HG02884 (cell line): Measurements from ENCODE around the gene SPATA13.
"Not testable (repeated sequence)": the region's sequence is repeated elsewhere in the genome, so short reads cannot be mapped to it uniquely, and the experiment has no call there.

Experiments
- ATAC-seq: cut with Tn5 transposase; IDR thresholded peaks from one replicate; pipeline ENCODE4 v1.9.1; 2021; ENCODE audit warnings: mild to moderate bottlenecking, moderate library complexity; ENCODE audit not compliant: unreplicated experiment

SPATA13 gene

DNA sequence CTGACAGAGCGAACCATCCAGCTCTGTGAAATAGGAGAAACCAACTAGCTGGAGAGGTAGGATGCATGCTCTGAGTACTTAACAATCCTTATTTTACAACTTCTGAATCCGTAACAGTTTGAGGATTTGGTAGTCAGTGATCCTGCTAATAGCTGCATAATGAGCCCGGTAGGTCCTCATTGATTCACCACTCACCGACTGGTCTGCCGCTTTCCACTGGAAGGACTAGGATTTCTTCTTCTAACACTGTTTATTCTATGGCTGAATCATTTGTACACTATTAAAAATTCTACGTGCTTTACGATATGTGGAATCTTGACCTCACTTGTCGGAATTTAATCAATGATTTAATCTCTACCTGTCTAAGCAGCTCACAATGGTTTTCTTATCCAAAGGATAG lies 33.9 kb downstream of the SPATA13 start:
- no peak for ATAC-seq

DNA sequence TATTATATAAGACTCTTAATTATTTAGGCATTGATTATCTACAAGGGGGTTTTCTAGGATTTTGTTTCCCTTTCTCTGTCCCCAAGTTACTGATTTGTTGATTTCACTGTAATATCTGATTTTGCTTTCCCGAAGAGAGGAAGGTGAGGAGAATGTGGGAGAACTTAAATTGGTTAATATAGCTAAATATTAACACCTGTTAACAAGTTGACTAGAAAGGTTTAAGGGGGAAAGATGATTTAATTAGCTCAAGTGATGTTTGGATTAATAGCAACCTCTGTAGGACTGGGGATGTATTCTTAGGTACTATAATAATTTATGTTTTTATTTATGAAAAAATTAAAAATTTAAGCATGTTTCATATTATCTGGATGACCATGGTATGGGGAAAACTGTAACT lies 35.1 kb downstream of the SPATA13 start:
- ATAC-seq: no peak

DNA sequence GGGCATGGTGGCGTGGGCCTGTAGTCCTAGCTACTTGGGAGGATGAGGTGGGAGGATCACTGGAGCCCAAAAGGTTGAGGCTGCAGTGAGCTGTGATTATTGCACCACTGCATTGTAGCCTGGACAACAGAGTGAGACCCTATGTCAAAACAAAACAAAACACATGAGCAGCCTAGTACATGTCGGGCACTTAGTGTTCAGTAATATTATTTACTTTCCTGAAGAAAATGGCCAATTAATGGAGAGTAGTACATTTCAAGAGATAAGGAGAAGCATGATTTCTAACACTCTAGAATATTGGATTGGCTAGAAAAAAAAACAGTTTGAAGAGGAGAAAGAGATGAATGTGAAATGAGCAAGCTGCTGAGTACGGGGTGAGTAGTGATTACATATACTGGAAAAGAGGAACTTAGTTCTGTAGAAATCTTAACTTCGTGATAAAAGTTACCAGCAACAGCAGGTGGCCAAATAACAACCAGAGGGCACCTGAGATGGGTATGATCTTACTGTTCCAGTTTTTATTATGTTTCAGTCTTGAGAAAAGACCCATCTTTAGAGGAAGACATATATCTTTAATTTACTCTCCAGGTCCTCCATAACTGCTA lies 36.2 kb downstream of the SPATA13 start:
- ATAC-seq: no peak

DNA sequence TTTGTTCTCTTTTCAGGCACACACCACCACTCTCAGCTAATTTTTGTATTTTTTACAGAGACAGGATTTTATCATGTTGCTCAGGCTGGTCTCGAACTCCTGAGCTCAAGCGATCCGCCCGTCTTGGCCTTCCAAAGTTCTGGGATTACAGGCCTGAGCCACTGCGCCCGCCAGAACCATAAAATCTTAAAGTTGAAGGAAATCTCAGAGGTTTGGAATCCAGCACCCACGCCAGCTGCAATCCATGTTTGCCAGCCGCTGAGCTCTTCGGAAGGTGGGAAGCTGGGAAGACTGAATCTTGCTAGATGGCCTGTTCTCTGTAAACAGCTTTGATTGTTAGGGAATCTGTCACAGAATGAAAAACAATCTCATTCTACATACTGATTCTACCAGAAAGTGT lies 38.5 kb downstream of the SPATA13 start:
- ATAC-seq: no peak

DNA sequence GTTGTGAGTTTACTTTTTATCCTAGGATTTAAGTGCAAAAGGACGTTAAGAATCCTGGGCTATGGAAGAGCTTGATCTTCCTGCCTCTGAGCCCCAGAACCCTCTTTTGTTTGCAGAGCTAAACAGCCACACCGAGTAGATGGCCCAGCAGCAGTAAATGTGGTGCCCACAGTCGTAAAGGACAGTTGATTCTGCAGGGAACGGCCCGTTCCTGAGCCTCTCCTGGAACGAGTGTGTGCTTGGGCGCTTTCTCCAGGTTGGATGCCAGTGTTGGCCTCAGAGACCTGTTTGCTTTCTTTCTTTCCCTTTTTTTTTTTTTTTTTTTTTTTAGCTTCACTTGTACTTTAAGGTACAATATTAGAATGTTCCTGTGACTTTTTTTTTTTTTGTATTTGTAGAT lies 41.7 kb downstream of the SPATA13 start:
- no peak for ATAC-seq

DNA sequence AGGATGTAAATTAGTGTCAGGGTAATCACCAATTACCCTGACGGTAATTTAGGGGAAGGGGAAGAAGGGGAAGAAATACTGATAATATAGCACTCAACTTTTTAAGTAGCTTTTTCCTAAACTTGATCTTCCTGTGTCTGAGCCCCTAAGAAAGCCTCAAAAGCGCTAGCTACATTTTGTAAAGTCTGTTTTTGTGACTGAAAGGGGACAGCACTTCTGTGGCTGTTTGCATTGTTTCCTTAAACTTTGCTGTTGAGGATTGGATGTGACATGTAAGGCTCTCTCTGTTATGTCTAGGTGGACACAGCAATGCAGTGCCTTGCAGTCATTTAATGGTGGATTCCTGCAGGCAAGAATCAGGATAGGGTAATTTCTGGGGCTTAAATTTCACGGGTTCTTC lies 42.8 kb downstream of the SPATA13 start:
- no peak for ATAC-seq

DNA sequence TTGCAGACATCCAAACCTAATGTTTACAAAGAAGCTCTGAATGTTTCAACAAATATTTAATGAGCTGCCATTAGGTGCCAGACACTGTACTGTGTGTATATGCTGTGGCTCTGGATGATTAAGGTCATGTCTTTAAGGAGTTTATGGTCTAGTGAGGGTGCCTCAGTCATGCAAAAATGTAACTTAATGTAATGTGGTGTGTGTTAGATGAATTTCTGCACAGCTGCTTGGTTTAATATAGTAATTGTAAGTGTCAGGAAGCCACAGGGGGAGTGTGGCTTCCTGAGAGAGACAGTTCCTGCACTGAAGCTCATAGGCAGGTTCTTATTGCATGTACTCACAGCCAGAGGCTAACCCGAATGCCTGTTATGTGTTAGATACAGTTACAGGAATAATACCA lies 43.3 kb downstream of the SPATA13 start:
- ATAC-seq: peak; percentile 69

DNA sequence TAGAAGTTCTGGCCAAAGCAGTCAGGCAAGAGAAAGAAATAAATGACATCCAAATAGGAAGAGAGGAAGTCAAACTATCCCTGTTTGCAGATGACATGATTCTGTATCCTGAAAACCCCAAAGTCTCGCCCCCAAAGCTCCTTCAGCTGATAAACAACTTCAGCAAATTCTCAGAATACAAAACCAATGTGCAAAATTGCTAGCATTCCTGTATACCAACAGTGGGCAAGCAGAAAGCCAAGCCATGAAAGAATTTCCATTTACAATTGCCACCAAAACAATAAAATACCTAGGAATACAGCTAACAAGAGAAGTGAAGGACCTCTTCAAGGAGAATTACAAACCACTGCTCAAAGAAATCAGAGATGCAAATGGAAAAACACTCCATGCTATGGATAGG lies 44.6 kb downstream of the SPATA13 start:
- ATAC-seq: not testable (repeated sequence)

DNA sequence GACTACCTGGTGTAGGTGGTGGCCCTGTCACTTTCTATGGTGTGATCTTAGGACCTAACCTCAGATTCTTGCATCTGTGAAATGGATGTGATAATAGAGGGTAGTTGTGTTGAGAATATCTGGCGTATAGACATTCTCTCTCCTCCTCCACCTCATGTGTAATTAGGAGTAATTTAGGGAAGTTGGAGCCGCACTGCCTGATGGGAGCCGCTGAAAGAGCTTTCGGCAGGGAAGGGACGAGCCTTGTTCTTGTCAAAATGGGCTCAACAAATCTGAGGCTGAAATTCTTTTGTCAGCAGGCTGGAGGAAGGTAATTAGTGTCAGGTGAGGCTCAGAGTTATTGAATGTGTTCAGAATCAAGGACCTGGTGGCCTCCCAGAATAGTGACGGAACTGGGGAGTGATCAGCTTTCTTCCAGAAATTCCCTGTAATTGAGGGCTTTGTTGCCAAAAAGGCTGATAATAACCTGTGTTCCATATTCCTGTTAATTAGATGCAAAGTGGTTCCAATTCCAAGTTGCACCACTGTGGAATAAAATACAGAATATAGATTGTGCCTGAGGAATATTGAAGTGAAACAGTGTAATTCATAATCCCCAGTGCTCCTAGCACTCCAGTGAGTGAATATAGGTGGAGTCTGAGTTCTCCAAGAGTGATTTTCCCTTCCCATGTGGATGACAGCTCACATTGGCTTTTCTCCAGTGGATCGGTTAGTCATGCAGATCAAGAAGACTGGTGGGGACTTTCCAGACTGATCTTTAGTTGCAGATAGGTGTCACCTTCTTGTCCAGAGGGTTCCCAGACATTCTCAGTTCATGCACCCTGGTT lies 47.5 kb downstream of the SPATA13 start:
- no peak for ATAC-seq

DNA sequence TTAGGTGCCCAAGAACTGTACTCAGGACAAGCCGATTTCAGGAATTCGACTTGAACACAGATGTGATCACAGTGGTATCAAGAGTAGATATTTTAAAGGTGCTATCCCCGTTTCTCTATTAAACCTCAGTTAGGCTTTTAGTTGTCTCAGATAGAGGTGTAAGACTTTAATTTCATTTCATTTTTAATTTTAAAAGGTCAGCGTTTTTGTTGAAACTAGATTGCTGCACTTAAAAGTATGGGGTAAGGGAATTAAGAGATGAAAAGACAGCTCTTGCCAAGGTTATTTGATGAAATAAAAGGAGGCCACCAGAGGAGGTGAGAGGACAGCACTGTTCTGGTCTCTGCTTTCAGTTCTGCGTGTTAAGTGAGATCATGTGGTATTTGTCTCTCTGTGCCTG lies 48.6 kb downstream of the SPATA13 start:
- no peak for ATAC-seq

DNA sequence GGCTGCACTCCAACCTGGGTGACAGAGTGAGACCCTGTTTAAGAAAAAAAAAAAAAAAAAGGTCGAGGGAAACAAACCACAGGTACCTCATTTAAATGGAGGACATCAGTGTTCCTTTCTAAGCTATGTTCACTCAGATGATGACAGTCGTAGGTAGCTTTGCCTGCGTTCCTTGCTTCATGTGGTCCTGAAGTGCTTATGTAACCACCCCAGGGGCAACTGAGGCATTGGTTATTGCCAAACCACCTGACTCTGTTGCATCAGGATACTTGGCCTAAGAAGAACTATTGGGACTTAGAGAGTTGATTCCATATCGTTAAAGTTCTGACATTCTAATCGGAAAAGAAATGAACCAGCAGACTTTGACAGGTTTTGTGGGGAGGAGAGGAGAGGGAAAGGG lies 51.7 kb downstream of the SPATA13 start:
- ATAC-seq: no peak

DNA sequence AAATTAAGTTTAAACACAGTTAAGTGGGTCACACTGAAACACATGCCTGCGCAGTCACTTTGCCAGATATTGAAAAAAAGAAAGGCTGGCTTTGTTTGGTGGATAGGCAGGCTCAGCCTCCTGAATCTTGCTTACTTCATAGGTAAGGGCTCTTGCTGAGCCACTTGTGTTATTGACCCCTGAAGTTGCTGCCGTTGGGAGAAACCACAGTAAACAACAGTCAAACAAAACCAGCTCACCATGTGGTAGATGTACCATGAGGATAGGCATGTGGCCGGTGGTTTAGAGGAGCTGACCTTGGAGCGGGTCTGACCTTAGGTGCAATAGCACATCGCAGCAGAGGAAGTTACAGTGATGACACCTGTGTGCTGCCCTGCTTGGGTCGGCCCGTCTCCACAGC lies 52.2 kb downstream of the SPATA13 start:
- ATAC-seq: no peak

DNA sequence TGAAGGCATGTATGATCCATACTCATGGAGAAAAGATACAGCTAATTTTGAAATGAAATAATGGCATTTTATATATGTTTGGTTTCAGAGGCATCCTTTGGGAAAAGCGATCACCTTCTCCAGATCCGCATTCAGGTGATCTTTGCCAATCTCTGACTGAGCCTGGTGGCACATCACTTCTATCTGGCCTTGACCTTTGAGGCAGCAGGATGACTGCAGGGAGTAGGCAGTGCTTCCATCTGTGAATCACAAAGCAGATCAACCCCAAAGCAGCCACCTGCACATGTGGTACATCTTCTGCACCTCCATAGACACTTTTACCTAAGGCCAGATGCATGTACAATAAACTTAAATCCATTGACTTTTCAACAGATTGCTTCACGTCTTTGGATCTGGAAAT lies 53.4 kb downstream of the SPATA13 start:
- no peak for ATAC-seq

DNA sequence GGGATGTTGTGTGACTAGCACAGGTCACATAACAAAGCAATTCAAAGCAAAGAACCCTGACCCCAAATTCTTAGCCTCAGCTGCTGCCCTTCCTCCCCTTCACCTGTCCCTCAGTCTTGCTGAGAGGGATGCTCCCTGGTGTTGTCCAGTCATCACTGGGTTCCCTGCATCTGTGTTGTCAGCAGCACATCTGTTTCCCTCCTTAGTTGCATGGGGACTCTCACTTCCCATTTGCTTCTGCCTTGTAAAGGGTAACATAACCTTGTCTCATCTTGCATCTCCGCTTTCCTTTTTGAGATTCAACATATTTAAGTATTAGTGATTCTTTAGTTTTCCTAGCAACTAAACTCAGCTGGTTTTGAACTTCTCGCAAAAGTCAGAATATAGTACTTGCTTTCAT lies 54.0 kb downstream of the SPATA13 start:
- ATAC-seq: no peak

DNA sequence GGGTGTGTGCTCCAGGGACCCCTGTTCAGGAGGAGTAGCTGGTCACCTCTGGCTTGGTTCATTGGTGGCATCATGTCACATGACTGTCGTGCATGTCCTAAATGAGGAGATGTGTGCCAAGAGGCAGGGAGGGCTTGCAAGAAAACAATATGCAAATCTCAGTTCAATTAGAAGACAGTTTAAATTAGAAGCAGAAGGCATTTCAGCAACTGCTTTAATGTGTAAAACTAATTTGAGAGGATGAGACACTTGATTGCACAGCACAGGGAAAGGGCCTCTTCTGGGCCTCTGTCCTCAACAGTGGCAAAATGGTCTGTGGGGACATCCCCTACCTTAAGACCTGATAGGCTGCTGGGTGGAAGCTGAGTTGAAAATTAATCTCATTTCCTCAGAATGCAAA lies 54.6 kb downstream of the SPATA13 start:
- no peak for ATAC-seq

DNA sequence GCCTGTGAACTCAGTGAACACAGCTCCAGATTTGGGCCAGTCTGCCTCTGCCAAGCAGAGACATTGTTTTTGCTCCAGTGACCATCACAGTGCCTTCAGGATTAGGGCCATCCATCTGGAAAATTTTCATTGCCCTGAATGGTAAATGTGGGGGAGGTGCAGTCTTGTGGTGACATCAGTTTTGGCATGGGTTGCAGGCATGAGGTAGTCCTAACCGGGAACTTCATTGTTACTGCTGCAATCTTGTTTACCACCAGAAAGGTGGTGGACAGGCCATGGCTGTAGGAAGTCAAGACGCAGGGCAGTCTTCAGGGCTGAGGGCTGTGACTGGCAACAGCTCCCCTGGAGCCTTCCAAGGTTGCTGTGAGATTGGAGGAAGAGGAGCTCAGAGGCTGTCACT lies 55.2 kb downstream of the SPATA13 start:
- ATAC-seq: no peak

DNA sequence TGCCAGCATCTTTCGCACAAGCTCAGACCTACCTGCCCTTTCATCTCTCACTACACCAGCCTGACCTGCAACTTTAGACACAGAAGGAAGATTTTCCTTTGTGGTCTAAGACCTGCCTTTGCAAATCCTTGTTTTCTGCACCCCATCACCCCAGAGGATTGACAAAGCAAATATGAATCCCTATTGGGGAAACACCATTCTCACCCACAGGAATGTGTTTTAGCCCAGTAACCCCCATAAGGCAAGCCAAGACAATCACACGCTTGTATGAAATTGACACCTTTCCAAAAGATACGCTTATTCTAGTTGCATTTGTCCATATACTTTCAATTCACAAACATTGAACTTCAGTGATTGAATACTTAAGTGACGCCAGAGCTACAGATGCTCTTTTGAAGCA lies 55.7 kb downstream of the SPATA13 start:
- ATAC-seq: no peak

DNA sequence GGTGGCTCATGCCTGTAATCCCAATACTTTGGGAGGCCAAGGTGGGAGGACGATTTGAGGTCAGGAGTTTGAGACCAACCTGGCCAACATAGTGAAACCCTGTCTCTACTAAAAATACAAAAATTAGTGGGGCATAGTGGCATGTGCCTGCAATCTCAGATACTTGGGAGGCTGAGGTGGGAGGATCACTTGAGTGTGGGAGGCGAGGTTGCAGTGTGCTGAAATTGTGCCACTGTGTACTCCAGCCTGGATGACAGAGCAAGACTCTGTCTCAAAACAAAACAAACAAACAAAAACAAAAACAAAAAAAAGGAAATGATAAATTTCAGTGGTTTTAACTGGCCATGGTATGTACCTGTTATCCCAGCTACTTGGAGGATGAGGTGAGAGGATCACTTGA lies 56.3 kb downstream of the SPATA13 start:
- ATAC-seq: not testable (repeated sequence)

DNA sequence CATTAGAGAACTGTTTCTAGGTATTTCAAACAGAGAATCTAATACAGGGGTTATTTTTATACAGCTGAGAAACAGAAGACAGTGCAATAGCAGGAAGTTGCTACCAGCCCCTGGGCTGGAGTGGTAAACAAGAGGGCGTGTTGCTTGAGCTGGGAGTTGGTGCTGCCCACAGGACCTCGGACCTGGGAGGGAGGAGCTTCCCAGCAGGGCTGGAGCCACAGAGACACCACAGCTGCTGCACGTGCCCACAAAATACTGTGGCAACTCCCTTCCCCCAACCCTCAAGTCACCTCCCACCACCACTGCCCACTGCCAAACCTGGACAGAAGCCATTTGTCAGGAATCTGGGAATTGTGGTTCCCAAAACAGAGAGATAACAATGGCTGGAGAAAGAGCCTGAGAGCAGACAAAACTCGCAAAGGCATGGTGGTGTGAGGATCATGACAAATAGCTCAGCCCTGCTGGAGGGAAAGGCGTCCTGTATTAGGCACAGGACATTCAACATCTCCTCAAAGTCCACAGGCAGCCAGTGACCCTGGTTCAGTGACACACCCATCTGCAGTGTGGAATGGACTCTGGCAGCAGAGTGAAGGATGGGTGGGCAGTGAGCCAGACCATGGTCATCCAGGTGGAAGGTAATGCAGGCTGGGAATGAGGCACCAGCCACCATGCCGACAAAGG lies 57.2 kb downstream of the SPATA13 start:
- ATAC-seq: no peak

DNA sequence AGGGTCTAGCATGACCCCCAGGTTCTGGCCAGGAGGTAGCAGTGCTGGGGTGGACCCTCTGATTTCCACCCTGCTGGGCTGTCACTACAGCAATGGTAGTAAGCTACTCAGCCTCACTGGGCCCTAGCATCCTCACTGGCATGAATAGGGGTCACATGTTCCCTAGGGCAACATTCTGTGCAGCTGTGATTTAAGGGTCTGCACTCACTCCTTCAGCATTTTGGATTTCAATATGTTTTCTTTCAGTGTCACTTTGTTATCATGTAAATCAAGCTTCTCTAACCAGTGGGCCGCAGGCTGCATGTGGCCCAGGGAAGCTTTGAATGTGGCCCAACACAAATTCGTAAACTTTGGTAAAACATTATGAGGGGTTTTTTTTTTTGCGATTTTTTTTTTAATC lies 57.8 kb downstream of the SPATA13 start:
- ATAC-seq: no peak

DNA sequence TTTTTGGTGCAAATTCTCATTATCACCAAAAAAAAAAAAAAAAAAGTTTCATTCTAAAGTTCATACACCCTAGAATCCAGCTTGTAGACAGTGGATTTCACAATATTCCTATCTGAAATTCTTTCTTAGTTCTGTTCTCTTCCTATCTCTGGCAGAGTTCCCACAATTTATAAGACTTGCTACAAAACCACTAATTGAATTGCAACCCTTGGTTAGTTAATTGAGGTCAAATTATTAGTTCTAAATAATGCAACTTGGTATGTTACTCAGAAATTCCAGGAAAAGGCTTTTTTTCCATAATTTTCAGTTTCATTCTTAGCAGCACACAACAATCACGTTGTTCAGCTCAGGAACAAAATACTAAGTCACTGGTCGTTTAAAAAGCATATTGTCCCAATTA lies 58.5 kb downstream of the SPATA13 start:
- ATAC-seq: no peak

DNA sequence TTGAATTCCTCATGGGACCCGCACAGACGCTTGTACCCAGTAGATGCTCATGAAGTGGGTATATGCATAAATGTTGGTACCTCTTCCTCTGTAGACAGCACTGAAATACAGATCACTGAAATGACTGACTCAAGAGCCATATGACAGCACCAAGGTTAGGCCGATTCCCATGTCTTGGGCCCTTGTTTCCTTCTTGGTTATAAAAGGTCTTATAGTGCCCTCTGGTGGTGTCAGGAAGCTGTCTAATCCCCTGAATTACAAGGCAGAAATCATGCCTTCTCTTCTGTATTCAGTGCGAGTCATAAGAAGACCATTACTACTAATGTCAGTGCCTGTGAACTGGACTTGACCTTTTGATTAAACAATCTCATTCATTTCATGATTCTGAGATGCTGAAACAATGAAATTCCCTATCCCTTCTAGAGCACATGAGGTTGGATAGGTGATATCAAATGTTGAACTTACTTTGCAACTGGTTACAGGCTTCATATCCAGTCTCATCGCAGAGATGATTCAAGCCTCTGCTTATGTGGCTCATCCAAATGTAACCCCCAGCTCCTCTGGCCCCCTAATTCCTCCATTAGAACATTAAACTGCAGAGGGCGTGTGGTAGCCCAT lies 59.7 kb downstream of the SPATA13 start:
- ATAC-seq: peak; percentile 45
